ENCODE measurements around the gene PDE6D. TPM values are rescaled to one million over a fixed set of nuclear protein-coding genes. Genes with fewer than 3 reads are reported as not detected.

The PDE6D gene
- total RNA-seq, 1 donor from 2014 or later: 34.6 TPM

GRCh38 chr2:231693956-231694355 is 87.1 kb downstream of the PDE6D start:
- TF ChIP-seq, protein P1, sequence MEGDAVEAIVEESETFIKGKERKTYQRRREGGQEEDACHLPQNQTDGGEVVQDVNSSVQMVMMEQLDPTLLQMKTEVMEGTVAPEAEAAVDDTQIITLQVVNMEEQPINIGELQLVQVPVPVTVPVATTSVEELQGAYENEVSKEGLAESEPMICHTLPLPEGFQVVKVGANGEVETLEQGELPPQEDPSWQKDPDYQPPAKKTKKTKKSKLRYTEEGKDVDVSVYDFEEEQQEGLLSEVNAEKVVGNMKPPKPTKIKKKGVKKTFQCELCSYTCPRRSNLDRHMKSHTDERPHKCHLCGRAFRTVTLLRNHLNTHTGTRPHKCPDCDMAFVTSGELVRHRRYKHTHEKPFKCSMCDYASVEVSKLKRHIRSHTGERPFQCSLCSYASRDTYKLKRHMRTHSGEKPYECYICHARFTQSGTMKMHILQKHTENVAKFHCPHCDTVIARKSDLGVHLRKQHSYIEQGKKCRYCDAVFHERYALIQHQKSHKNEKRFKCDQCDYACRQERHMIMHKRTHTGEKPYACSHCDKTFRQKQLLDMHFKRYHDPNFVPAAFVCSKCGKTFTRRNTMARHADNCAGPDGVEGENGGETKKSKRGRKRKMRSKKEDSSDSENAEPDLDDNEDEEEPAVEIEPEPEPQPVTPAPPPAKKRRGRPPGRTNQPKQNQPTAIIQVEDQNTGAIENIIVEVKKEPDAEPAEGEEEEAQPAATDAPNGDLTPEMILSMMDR (IDR thresholded peaks at IDR 0.05; ENCODE audit: insufficient read depth, low read length, poor library complexity, severe bottlenecking): no peak
- no peak overlapping the region for H3K4me3 ChIP-seq (ENCODE audit: low read depth, low read length)
- no peak for DNase-seq (ENCODE audit: low read depth)
- H3K27me3 ChIP-seq (ENCODE audit: control insufficient read depth, insufficient read depth, low read length): no peaks in the 10 kb centered on the region
- H3K36me3 ChIP-seq (ENCODE audit: control insufficient read depth, insufficient read depth, low read length): no peaks in the 10 kb centered on the region

DNA sequence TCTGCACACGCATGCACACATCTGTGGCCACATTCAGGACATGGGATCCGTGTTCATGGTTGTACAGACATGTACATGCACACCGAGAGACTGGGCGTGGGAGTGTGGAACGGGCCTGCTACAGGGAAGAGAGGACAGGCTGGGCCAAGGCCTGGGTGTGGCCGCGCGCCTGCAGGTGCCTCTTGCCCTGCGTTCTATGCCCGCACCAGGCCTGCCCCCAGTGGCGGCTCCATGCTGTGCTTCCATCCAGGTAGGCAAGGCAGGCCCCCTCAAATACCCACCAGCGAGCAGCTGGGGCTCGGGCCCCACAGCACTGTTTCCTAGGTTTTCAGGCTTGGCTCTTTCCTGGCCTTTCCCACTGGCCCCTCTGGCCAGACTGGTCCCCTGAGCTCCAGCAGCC is 88.2 kb downstream of the PDE6D start:
- Histone ChIP-seq H3K27me3 (ENCODE audit: control insufficient read depth, insufficient read depth, low read length) (no peaks in the 10 kb centered on the region), H3K4me3 (ENCODE audit: low read depth, low read length) (no peak overlapping the region), H3K36me3 (ENCODE audit: control insufficient read depth, insufficient read depth, low read length) (no peaks in the 10 kb centered on the region)
- no peak for DNase-seq (ENCODE audit: low read depth)
- TF ChIP-seq, protein P1 (IDR thresholded peaks at IDR 0.05; ENCODE audit: insufficient read depth, low read length, poor library complexity, severe bottlenecking): no peak

GRCh38 chr2:231691251-231691772 is 89.8 kb downstream of the PDE6D start:
- H3K4me3 ChIP-seq (ENCODE audit: low read depth, low read length): no peak overlapping the region
- TF ChIP-seq, protein P1 (IDR thresholded peaks at IDR 0.05; ENCODE audit: insufficient read depth, low read length, poor library complexity, severe bottlenecking): no peak
- DNase-seq (ENCODE audit: low read depth): no peak

GRCh38 chr2:231689124-231689893 is 91.8 kb downstream of the PDE6D start:
- TF ChIP-seq, protein P1 (IDR thresholded peaks at IDR 0.05; ENCODE audit: insufficient read depth, low read length, poor library complexity, severe bottlenecking): no peak
- Histone ChIP-seq H3K27me3 (ENCODE audit: control insufficient read depth, insufficient read depth, low read length) (no peaks in the 10 kb centered on the region), H3K4me3 (ENCODE audit: low read depth, low read length) (no peak overlapping the region), H3K36me3 (ENCODE audit: control insufficient read depth, insufficient read depth, low read length) (no peaks in the 10 kb centered on the region)
- no peak for DNase-seq (ENCODE audit: low read depth)

More at GRCh38 chr2:231691251-231691772, 89.8 kb downstream of the PDE6D start:
- H3K27me3 ChIP-seq (ENCODE audit: control insufficient read depth, insufficient read depth, low read length): no peaks in the 10 kb centered on the region
- H3K36me3 ChIP-seq (ENCODE audit: control insufficient read depth, insufficient read depth, low read length): no peaks in the 10 kb centered on the region

DNA sequence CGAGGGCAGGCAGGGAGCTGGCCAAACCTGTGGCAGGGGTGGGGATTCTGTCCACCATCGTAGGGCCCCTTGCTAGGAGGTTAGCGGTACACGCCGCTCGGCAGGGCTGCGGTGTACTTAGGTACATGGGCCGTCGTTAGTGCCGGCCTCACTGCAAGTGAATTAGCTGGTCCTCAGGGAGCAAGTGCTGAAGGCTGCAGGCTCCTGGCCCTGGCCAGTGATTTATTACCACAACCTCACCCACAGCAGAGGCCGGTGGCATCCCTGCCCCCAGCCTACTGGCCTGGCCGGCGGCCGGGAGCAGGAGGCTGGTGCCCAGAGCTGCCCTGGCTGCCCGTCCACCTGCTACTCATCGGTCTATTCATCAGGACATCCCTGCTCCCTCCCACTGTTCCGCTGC is 92.4 kb downstream of the PDE6D start:
- no peaks in the 10 kb centered on the region for H3K36me3 ChIP-seq (ENCODE audit: control insufficient read depth, insufficient read depth, low read length)

More for the DNA sequence above, 92.4 kb downstream of the PDE6D start:
- TF ChIP-seq, protein P1 (IDR thresholded peaks at IDR 0.05; ENCODE audit: insufficient read depth, low read length, poor library complexity, severe bottlenecking): no peak
- Histone ChIP-seq H3K27me3 (ENCODE audit: control insufficient read depth, insufficient read depth, low read length) (no peaks in the 10 kb centered on the region), H3K4me3 (ENCODE audit: low read depth, low read length) (no peak overlapping the region)
- DNase-seq (ENCODE audit: low read depth): no peak

Measured in kidney epithelial cell (primary cell).